Smooth muscle cell (in vitro differentiated cells): ENCODE data around the gene MIPEP. TPM values are rescaled to one million over a fixed set of nuclear protein-coding genes. Genes with fewer than 3 reads are reported as not detected.

ENCODE experiments used
- DNase-seq: peaks from one replicate; lab custom pipeline; 2025; ENCODE audit not compliant: unreplicated experiment; lab: John Stamatoyannopoulos, UW
- H2AFZ ChIP-seq: fragments of 200-600 bp; sonication (generic); 2 replicates; pipeline ENCODE4 v1.6.0; 2016; ENCODE audit warnings: antibody characterized with exemption, low read depth, mild to moderate bottlenecking
- H3F3A ChIP-seq: fragments of 200-600 bp; sonication (generic); 2 replicates; pipeline ENCODE4 v1.6.0; 2017; ENCODE audit warnings: antibody characterized with exemption, low read depth
- H3K27ac ChIP-seq: fragments of 200-600 bp; sonication (generic); 2 replicates; pipeline ENCODE4 v1.5.1; 2016; ENCODE audit warnings: low read depth, mild to moderate bottlenecking
- H3K27me3 ChIP-seq: fragments of 200-600 bp; sonication (generic); 2 replicates; pipeline ENCODE4 v1.6.1; 2016; ENCODE audit warnings: low read depth, mild to moderate bottlenecking
- H3K36me3 ChIP-seq: fragments of 200-600 bp; sonication (generic); 2 replicates; pipeline ENCODE4 v1.5.1; 2016; ENCODE audit warnings: low read depth
- H3K4me1 ChIP-seq: fragments of 200-600 bp; sonication (generic); 2 replicates; pipeline ENCODE4 v1.5.1; 2016; ENCODE audit warnings: low read depth
- H3K4me2 ChIP-seq: fragments of 200-600 bp; sonication (generic); 2 replicates; pipeline ENCODE4 v1.6.0; 2016; ENCODE audit warnings: mild to moderate bottlenecking
- H3K4me3 ChIP-seq: fragments of 200-600 bp; sonication (generic); 2 replicates; pipeline ENCODE4 v1.5.1; 2016; ENCODE audit warnings: mild to moderate bottlenecking
- H3K79me2 ChIP-seq: fragments of 200-600 bp; sonication (generic); 2 replicates; pipeline ENCODE4 v1.6.0; 2016; ENCODE audit warnings: low read depth, mild to moderate bottlenecking
- H3K9ac ChIP-seq: fragments of 200-600 bp; sonication (generic); 2 replicates; pipeline ENCODE4 v1.6.0; 2016; ENCODE audit warnings: low read depth
- H3K9me3 ChIP-seq: fragments of 200-600 bp; sonication (generic); replicated peaks from 2 replicates; pipeline ENCODE4 v1.5.1; 2016; ENCODE audit warnings: low read depth
- H4K20me1 ChIP-seq: fragments of 200-600 bp; sonication (generic); 2 replicates; pipeline ENCODE4 v1.6.0; 2016; ENCODE audit warnings: low read depth
- CTCF ChIP-seq: fragments of 200-600 bp; sonication (generic); IDR thresholded peaks from 2 replicates; pipeline ENCODE4 v1.5.1; 2017; ENCODE audit warnings: borderline replicate concordance, mild to moderate bottlenecking, antibody characterized with exemption; ENCODE audit not compliant: insufficient read depth, poor library complexity, severe bottlenecking
- WGBS: methylation state at CpG from one replicate; pipeline ENCODE4 v1.1.7; 2016; ENCODE audit warnings: low lambda C conversion rate; 5-methylcytosine and 5-hydroxymethylcytosine counted together
- polyA plus RNA-seq: library from polyadenylated mRNA; unstranded; fragments of >200 nt; fragmentation: Nextera tagmentation; extraction: Ambion mirVana; gene quantifications from 2 replicates; pipeline ENCODE4 v1.2.1, GENCODE V29; 2016
- total RNA-seq: library from RNA; depleted of rRNA; stranded (reverse); fragments of >200 nt; gene quantifications from 2 replicates; pipeline ENCODE4 v1.2.3, GENCODE V29; 2014

MIPEP gene
- total and polyA plus RNA-seq, 2 experiments from 2014 or later: 15.7 to 18.9 TPM

GRCh38 chr13:23919006-23919405 is 29.8 kb upstream of the MIPEP start:
- WGBS: 92% methylated on average over 1 of the region's 1 CpG
- H3K9me3 ChIP-seq: no peaks in the 10 kb centered on the region
- no peak for DNase-seq
- no peaks in the 10 kb centered on the region for H3K36me3 ChIP-seq
- no peaks in the 10 kb centered on the region for H3K4me1 ChIP-seq
- H4K20me1 ChIP-seq: no peaks in the 10 kb centered on the region
- H3F3A ChIP-seq: no peaks in the 10 kb centered on the region
- H3K27ac ChIP-seq: no peak overlapping the region
- H3K4me2 ChIP-seq: no peak overlapping the region
- H3K79me2 ChIP-seq: no peaks in the 10 kb centered on the region
- no peak overlapping the region for H2AFZ ChIP-seq
- H3K27me3 ChIP-seq: peaks cover 4% of the 10 kb centered on the region
- H3K4me3 ChIP-seq: no peak overlapping the region
- no peak overlapping the region for H3K9ac ChIP-seq
- TF ChIP-seq CTCF: no peak

GRCh38 chr13:23918208-23918607 is 29.0 kb upstream of the MIPEP start:
- no peak for TF ChIP-seq CTCF
- no peaks in the 10 kb centered on the region for H3F3A ChIP-seq
- H3K27me3 ChIP-seq: peaks cover 4% of the 10 kb centered on the region
- no peak overlapping the region for H3K4me3 ChIP-seq
- no peak overlapping the region for H2AFZ ChIP-seq
- H3K4me2 ChIP-seq: no peak overlapping the region
- H3K27ac ChIP-seq: no peak overlapping the region
- no peak for DNase-seq
- H3K79me2 ChIP-seq: no peaks in the 10 kb centered on the region
- H3K4me1 ChIP-seq: no peaks in the 10 kb centered on the region
- no peaks in the 10 kb centered on the region for H3K36me3 ChIP-seq
- no peaks in the 10 kb centered on the region for H4K20me1 ChIP-seq
- no peak overlapping the region for H3K9ac ChIP-seq
- WGBS: 83% methylated on average over 2 of the region's 2 CpGs
- no peaks in the 10 kb centered on the region for H3K9me3 ChIP-seq

GRCh38 chr13:23915308-23915707 is 26.1 kb upstream of the MIPEP start:
- DNase-seq: no peak
- WGBS: 85% methylated on average over 3 of the region's 3 CpGs
- Histone ChIP-seq H3K9me3 (no peaks in the 10 kb centered on the region), H2AFZ (no peak overlapping the region), H3F3A (no peaks in the 10 kb centered on the region), H3K27me3 (peaks cover 9% of the 10 kb centered on the region), H3K36me3 (no peaks in the 10 kb centered on the region), H3K27ac (no peak overlapping the region), H3K9ac (no peak overlapping the region), H3K4me2 (no peak overlapping the region), H3K4me1 (peaks cover 2% of the 10 kb centered on the region), H4K20me1 (no peaks in the 10 kb centered on the region), H3K79me2 (no peaks in the 10 kb centered on the region), H3K4me3 (no peak overlapping the region)
- no peak for TF ChIP-seq CTCF

GRCh38 chr13:23912469-23912868 is 23.3 kb upstream of the MIPEP start:
- Histone ChIP-seq H3K9ac (no peak overlapping the region), H3K4me1 (peaks cover 2% of the 10 kb centered on the region), H3K9me3 (no peaks in the 10 kb centered on the region), H3F3A (no peaks in the 10 kb centered on the region), H3K79me2 (no peaks in the 10 kb centered on the region), H3K4me3 (no peak overlapping the region), H2AFZ (no peak overlapping the region), H3K4me2 (no peak overlapping the region), H3K36me3 (no peaks in the 10 kb centered on the region), H3K27ac (no peak overlapping the region), H4K20me1 (no peaks in the 10 kb centered on the region), H3K27me3 (peaks cover 5% of the 10 kb centered on the region)
- no peak for DNase-seq
- TF ChIP-seq CTCF: no peak
- 77% methylated on average over 1 of the region's 1 CpG for WGBS
